GM12801 (cell line): ENCODE measurements around the gene SNX18.

Experiments
- TF ChIP-seq, protein P1 (sequence below): IDR thresholded peaks from one replicate; pipeline ENCODE4 v1.5.1; 2011; ENCODE audit warnings: control low read depth; ENCODE audit not compliant: insufficient read length; ENCODE audit errors: extremely low read depth

SNX18 gene

DNA sequence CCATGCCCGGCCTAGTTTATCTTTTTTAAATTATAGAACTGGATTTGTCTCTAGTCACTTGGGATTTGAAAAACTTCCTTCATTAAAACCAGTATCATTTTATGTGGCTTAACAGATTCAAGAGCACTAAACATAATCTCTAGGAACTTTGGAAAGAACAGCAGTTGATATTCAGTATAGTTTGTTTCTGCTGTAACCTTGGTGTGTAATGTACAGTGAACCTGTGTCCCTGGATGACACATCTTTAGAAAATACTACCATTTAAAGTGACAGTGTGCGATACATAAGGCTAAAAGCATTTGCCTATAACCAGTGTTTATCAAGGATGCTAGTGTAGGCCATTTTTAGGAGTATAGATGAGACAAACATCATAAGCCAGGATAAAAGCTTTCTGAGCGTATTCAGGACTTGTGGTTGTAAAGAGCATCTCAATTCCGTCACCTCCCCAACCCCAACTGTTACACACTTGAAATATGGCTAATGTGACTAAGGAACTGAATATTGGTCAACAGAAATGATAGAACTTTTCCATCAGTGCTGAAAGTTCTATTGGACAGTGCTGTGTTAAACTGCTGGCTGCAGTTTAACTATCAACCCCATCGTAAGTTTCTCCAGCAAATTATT is 4.4 kb downstream of the SNX18 start:
- TF ChIP-seq, protein P1, sequence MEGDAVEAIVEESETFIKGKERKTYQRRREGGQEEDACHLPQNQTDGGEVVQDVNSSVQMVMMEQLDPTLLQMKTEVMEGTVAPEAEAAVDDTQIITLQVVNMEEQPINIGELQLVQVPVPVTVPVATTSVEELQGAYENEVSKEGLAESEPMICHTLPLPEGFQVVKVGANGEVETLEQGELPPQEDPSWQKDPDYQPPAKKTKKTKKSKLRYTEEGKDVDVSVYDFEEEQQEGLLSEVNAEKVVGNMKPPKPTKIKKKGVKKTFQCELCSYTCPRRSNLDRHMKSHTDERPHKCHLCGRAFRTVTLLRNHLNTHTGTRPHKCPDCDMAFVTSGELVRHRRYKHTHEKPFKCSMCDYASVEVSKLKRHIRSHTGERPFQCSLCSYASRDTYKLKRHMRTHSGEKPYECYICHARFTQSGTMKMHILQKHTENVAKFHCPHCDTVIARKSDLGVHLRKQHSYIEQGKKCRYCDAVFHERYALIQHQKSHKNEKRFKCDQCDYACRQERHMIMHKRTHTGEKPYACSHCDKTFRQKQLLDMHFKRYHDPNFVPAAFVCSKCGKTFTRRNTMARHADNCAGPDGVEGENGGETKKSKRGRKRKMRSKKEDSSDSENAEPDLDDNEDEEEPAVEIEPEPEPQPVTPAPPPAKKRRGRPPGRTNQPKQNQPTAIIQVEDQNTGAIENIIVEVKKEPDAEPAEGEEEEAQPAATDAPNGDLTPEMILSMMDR = no peak

GRCh38 chr5:54523534-54523933 is 6.0 kb downstream of the SNX18 start:
- TF ChIP-seq, protein P1 = no peak

- TF ChIP-seq, protein P1 = no peak
Observed at GRCh38 chr5:54524082-54524481, 6.5 kb downstream of the SNX18 start.

- TF ChIP-seq, protein P1 = no peak
Observed at GRCh38 chr5:54524704-54525103, 7.1 kb downstream of the SNX18 start.

GRCh38 chr5:54525261-54525660 is 7.7 kb downstream of the SNX18 start:
- TF ChIP-seq, protein P1 = no peak

DNA sequence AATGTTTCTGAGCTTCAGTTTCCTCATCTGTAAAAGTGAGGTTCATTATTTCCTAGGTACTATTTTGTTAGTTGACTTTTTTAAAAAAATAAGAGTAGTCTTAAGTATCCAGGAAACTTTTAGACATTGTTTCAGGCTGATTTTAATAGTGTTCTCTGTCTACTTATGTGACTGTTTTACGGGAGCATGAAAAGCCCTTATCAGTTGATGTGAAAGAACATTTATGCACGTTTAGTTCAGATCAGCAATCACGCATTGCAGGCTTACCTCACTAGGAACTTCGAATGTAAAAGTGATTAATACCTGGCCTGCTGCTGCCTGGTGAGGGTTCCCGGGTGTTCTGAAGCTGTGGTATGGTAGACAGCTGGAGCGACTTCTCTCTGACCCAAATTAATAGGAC is 8.1 kb downstream of the SNX18 start:
- TF ChIP-seq, protein P1 = no peak

- TF ChIP-seq, protein P1 = no peak
Observed at GRCh38 chr5:54526604-54527288, 9.2 kb downstream of the SNX18 start.
